Measurements from ENCODE around the gene JAKMIP1.

DNA sequence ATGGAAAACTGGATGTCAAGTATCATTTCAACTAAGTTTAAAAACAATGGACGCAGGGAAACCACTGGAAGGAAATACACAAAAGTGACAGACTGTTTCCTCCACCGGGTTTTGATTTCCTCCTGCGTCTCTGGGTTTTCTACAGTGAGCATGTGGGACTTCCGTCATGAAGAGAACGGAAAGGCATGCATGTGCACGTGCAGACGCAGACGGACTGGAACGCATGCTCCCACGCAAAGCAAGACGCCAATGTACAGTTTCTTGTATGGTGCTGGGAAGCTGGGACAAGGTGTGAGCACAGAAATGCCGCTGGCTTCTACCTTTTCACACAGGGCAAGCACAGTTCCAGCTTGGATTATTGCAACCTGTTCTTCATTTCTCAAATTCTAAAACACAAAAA is 151.8 kb downstream of the JAKMIP1 start:
- TF ChIP-seq, protein P1, sequence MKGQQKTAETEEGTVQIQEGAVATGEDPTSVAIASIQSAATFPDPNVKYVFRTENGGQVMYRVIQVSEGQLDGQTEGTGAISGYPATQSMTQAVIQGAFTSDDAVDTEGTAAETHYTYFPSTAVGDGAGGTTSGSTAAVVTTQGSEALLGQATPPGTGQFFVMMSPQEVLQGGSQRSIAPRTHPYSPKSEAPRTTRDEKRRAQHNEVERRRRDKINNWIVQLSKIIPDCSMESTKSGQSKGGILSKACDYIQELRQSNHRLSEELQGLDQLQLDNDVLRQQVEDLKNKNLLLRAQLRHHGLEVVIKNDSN (IDR thresholded peaks at IDR 0.05): no peak
- TF ChIP-seq YY1 (IDR thresholded peaks at IDR 0.05; ENCODE audit: low read depth) (no peak), CREB1 (IDR thresholded peaks at IDR 0.05; ENCODE audit: low read depth) (no peak), TAF1 (IDR thresholded peaks at IDR 0.05; ENCODE audit: low read depth) (no peak), TCF12 (IDR thresholded peaks at IDR 0.05; ENCODE audit: low read depth) (no peak), EP300 (IDR thresholded peaks at IDR 0.05; ENCODE audit: borderline replicate concordance) (no peak), FOXM1 (IDR thresholded peaks at IDR 0.05; ENCODE audit: borderline replicate concordance, low read depth) (no peak), RAD21 (IDR thresholded peaks at IDR 0.05; ENCODE audit: low read depth) (no peak), NFIC (IDR thresholded peaks at IDR 0.05) (no peak)
- TF ChIP-seq, protein P2, sequence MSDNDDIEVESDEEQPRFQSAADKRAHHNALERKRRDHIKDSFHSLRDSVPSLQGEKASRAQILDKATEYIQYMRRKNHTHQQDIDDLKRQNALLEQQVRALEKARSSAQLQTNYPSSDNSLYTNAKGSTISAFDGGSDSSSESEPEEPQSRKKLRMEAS (IDR thresholded peaks at IDR 0.05): no peak
- TF ChIP-seq, protein P3, sequence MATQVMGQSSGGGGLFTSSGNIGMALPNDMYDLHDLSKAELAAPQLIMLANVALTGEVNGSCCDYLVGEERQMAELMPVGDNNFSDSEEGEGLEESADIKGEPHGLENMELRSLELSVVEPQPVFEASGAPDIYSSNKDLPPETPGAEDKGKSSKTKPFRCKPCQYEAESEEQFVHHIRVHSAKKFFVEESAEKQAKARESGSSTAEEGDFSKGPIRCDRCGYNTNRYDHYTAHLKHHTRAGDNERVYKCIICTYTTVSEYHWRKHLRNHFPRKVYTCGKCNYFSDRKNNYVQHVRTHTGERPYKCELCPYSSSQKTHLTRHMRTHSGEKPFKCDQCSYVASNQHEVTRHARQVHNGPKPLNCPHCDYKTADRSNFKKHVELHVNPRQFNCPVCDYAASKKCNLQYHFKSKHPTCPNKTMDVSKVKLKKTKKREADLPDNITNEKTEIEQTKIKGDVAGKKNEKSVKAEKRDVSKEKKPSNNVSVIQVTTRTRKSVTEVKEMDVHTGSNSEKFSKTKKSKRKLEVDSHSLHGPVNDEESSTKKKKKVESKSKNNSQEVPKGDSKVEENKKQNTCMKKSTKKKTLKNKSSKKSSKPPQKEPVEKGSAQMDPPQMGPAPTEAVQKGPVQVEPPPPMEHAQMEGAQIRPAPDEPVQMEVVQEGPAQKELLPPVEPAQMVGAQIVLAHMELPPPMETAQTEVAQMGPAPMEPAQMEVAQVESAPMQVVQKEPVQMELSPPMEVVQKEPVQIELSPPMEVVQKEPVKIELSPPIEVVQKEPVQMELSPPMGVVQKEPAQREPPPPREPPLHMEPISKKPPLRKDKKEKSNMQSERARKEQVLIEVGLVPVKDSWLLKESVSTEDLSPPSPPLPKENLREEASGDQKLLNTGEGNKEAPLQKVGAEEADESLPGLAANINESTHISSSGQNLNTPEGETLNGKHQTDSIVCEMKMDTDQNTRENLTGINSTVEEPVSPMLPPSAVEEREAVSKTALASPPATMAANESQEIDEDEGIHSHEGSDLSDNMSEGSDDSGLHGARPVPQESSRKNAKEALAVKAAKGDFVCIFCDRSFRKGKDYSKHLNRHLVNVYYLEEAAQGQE (IDR thresholded peaks at IDR 0.05; ENCODE audit: low read depth): no peak
